ENCODE measurements around the gene IRX4. TPM values are rescaled to one million over a fixed set of nuclear protein-coding genes. Genes with fewer than 3 reads are reported as not detected.

The IRX4 gene
- total and polyA plus RNA-seq, 2 experiments from 2014 or later = not detected

DNA sequence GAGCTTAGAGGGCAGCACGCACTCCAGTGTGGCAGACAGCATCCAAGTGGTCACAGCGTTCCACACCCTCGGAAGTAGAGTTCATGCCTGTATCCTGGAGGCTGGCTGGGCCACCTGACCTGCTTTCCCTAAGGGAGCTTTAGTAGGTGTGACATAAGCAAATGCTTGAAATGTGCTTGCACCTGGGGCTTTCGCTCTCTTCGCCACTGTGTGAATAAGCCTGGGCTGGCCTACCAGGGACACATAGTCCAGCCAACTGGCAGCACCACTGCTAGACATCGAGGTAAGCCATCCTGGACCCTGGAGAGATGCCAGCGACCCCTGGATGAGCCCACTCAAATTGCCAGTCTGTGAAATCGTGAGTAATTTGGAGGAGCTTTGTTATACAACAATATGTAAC is 24.9 kb upstream of the IRX4 start:
- no peak for DNase-seq
- Histone ChIP-seq H2AFZ (no peak overlapping the region), H3K27me3 (replicated peaks; ENCODE audit: insufficient read depth) (no peaks in the 10 kb centered on the region), H3K9ac (no peak overlapping the region), H3K4me3 (no peak overlapping the region), H3K36me3 (ENCODE audit: low read depth) (no peaks in the 10 kb centered on the region), H4K20me1 (ENCODE audit: insufficient read depth) (no peaks in the 10 kb centered on the region), H3K9me2 (ENCODE audit: insufficient read depth) (no peaks in the 10 kb centered on the region), H3K9me3 (ENCODE audit: low read depth) (no peaks in the 10 kb centered on the region), H3K79me2 (ENCODE audit: insufficient read depth) (no peaks in the 10 kb centered on the region), H3F3A (ENCODE audit: insufficient read depth) (no peaks in the 10 kb centered on the region), H3K4me1 (ENCODE audit: insufficient read depth) (no peaks in the 10 kb centered on the region), H3K27ac (no peak overlapping the region), H3K4me2 (ENCODE audit: unreplicated experiment) (no peak overlapping the region)
- WGBS, 2 experiments (ENCODE audit: low coverage in 1 of 2, low lambda C conversion rate in 2 of 2, missing lambda C conversion rate in 2 of 2) = 26 to 27% methylated on average over 8 of the region's 8 CpGs
- no peak for TF ChIP-seq EZH2 (IDR thresholded peaks at IDR 0.05; ENCODE audit: insufficient read depth, poor library complexity, severe bottlenecking)
- TF ChIP-seq EZH2phosphoT487 (IDR thresholded peaks at IDR 0.05; ENCODE audit: insufficient read depth, low read depth) = no peak
- in situ Hi-C loops (cut with MboI) = no loop called here

DNA sequence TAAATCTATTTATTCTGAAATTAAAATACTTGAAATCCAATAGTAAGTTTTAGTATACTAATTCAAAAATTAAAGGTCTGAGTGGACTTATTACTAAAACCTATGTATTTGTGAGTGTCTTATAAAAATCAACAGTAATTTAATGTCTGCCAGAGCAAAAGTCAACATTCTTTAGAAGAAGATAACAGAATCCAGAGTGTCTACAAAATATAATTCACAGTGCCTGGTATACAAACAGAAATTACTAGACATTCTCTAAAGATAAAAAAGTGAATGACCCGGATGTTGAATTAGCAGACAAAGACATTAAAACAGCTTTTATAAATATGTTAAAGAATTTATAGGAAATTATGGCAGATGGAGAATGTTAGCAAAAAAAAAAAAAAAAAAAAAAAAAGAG is 22.4 kb upstream of the IRX4 start:
- H3K9ac ChIP-seq = no peak overlapping the region
- no peak overlapping the region for H2AFZ ChIP-seq
- in situ Hi-C loops (cut with MboI) = no loop called here
- 31 to 52% methylated on average over 1 of the region's 1 CpG for WGBS, 2 experiments (ENCODE audit: low coverage in 1 of 2, low lambda C conversion rate in 2 of 2, missing lambda C conversion rate in 2 of 2)
- H3K27me3 ChIP-seq (replicated peaks; ENCODE audit: insufficient read depth) = 0 out of 2 replicates have a peak, but pooled peaks cover 2% of the 10 kb centered on the region
- H3K36me3 ChIP-seq (ENCODE audit: low read depth) = no peaks in the 10 kb centered on the region
- no peaks in the 10 kb centered on the region for H3K9me3 ChIP-seq (ENCODE audit: low read depth)
- no peak for TF ChIP-seq EZH2 (IDR thresholded peaks at IDR 0.05; ENCODE audit: insufficient read depth, poor library complexity, severe bottlenecking)
- TF ChIP-seq EZH2phosphoT487 (IDR thresholded peaks at IDR 0.05; ENCODE audit: insufficient read depth, low read depth) = no peak
- no peaks in the 10 kb centered on the region for H3K4me1 ChIP-seq (ENCODE audit: insufficient read depth)
- no peaks in the 10 kb centered on the region for H3K79me2 ChIP-seq (ENCODE audit: insufficient read depth)
- no peak overlapping the region for H3K4me2 ChIP-seq (ENCODE audit: unreplicated experiment)
- H3K27ac ChIP-seq = no peak overlapping the region
- H3K9me2 ChIP-seq (ENCODE audit: insufficient read depth) = no peaks in the 10 kb centered on the region
- no peaks in the 10 kb centered on the region for H3F3A ChIP-seq (ENCODE audit: insufficient read depth)
- H3K4me3 ChIP-seq = no peak overlapping the region
- H4K20me1 ChIP-seq (ENCODE audit: insufficient read depth) = no peaks in the 10 kb centered on the region
- DNase-seq = no peak

DNA sequence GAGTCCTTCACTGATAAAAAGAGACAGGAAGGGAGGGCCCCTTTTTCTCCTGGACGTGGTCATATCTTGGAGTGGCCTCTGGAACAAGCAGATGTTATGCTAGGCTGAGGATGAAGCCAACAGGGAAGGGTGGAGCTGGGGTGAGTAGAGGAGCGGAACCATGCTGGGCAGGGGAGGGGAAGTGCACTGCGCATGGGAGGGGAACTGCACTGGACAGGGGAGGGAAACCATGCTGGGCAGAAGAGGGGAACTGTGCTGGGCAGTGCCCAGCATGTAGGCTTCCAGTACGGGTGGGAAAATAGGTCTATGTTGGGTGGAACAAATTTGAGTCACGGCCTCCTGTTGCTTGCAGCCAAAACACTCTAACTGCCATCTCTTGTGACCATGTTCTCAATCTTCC is 19.3 kb upstream of the IRX4 start:
- Histone ChIP-seq H3K36me3 (ENCODE audit: low read depth) (no peaks in the 10 kb centered on the region), H3K4me1 (ENCODE audit: insufficient read depth) (no peaks in the 10 kb centered on the region), H3F3A (ENCODE audit: insufficient read depth) (no peaks in the 10 kb centered on the region), H2AFZ (no peak overlapping the region), H3K9ac (no peak overlapping the region), H3K9me3 (ENCODE audit: low read depth) (no peaks in the 10 kb centered on the region), H3K27me3 (replicated peaks; ENCODE audit: insufficient read depth) (0 out of 2 replicates have a peak, but pooled peaks cover 9% of the 10 kb centered on the region), H3K27ac (no peak overlapping the region), H3K9me2 (ENCODE audit: insufficient read depth) (no peaks in the 10 kb centered on the region), H4K20me1 (ENCODE audit: insufficient read depth) (no peaks in the 10 kb centered on the region), H3K79me2 (ENCODE audit: insufficient read depth) (no peaks in the 10 kb centered on the region), H3K4me3 (no peak overlapping the region), H3K4me2 (ENCODE audit: unreplicated experiment) (no peak overlapping the region)
- 2 to 4% methylated on average over 5 of the region's 5 CpGs for WGBS, 2 experiments (ENCODE audit: low coverage in 1 of 2, low lambda C conversion rate in 2 of 2, missing lambda C conversion rate in 2 of 2)
- DNase-seq = no peak
- in situ Hi-C loops (cut with MboI) = no loop called here
- TF ChIP-seq EZH2phosphoT487 (IDR thresholded peaks at IDR 0.05; ENCODE audit: insufficient read depth, low read depth) (no peak), EZH2 (IDR thresholded peaks at IDR 0.05; ENCODE audit: insufficient read depth, poor library complexity, severe bottlenecking) (no peak)

DNA sequence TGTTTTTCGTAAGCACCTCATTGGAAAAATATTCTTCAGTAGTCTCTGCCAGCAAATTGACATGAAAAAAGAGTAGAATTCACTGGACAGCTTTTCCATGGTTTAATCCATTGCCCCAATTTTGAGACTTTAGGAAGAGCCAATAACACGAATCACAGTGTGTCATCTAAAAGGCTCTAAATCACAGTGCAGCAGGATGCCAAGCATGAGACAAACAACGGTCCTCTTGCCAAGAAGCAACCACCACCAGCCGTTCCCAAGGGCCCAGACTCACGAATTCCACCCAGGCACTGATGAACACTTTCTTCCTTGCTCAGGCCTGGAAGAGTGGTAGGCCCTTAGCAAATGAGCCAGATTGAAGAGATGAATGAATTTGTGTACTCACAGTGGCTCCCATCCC is 18.3 kb upstream of the IRX4 start:
- Histone ChIP-seq H3K36me3 (ENCODE audit: low read depth) (no peaks in the 10 kb centered on the region), H3K4me1 (ENCODE audit: insufficient read depth) (no peaks in the 10 kb centered on the region), H3K9me3 (ENCODE audit: low read depth) (no peaks in the 10 kb centered on the region), H3K9ac (no peak overlapping the region), H3K79me2 (ENCODE audit: insufficient read depth) (no peaks in the 10 kb centered on the region), H3K4me3 (no peak overlapping the region), H3K27ac (no peak overlapping the region), H2AFZ (no peak overlapping the region), H3K27me3 (replicated peaks; ENCODE audit: insufficient read depth) (0 out of 2 replicates have a peak, but pooled peaks cover 9% of the 10 kb centered on the region), H3K9me2 (ENCODE audit: insufficient read depth) (no peaks in the 10 kb centered on the region), H4K20me1 (ENCODE audit: insufficient read depth) (no peaks in the 10 kb centered on the region), H3K4me2 (ENCODE audit: unreplicated experiment) (no peak overlapping the region), H3F3A (ENCODE audit: insufficient read depth) (no peaks in the 10 kb centered on the region)
- in situ Hi-C loops (cut with MboI) = no loop called here
- no peak for TF ChIP-seq EZH2phosphoT487 (IDR thresholded peaks at IDR 0.05; ENCODE audit: insufficient read depth, low read depth)
- no peak for TF ChIP-seq EZH2 (IDR thresholded peaks at IDR 0.05; ENCODE audit: insufficient read depth, poor library complexity, severe bottlenecking)
- 1 to 3% methylated on average over 5 of the region's 5 CpGs for WGBS, 2 experiments (ENCODE audit: low coverage in 1 of 2, low lambda C conversion rate in 2 of 2, missing lambda C conversion rate in 2 of 2)
- peak; percentile 45 for DNase-seq

DNA sequence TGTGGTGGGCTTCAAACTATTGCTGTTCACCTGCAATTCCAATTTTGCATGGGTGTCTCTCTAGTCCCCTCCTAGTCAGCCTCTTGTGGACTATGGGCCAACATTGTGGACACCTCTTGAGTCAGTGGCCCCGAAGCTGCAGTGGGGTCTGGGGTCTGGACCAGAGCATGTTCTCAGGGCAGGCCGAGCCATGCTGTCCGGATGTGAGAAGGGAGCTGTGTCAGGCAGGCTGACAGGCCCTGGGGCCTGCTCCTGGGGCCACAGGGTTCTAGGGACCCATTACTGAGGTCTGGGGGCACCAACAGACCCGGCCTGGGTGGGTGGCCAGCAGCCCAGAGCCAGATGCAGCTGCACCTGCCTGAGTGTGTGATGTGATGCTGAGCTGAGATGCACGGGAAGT is 16.5 kb upstream of the IRX4 start:
- 39 to 45% methylated on average over 5 of the region's 5 CpGs for WGBS, 2 experiments (ENCODE audit: low coverage in 1 of 2, low lambda C conversion rate in 2 of 2, missing lambda C conversion rate in 2 of 2)
- no peaks in the 10 kb centered on the region for H3K9me2 ChIP-seq (ENCODE audit: insufficient read depth)
- H3F3A ChIP-seq (ENCODE audit: insufficient read depth) = no peaks in the 10 kb centered on the region
- no peaks in the 10 kb centered on the region for H3K9me3 ChIP-seq (ENCODE audit: low read depth)
- H3K4me3 ChIP-seq = no peak overlapping the region
- in situ Hi-C loops (cut with MboI) = no loop called here
- no peaks in the 10 kb centered on the region for H3K36me3 ChIP-seq (ENCODE audit: low read depth)
- no peak overlapping the region for H3K27ac ChIP-seq
- DNase-seq = no peak
- H3K9ac ChIP-seq = no peak overlapping the region
- H2AFZ ChIP-seq = no peak overlapping the region
- no peaks in the 10 kb centered on the region for H3K4me1 ChIP-seq (ENCODE audit: insufficient read depth)
- no peak overlapping the region for H3K4me2 ChIP-seq (ENCODE audit: unreplicated experiment)
- H4K20me1 ChIP-seq (ENCODE audit: insufficient read depth) = no peaks in the 10 kb centered on the region
- no peak for TF ChIP-seq EZH2 (IDR thresholded peaks at IDR 0.05; ENCODE audit: insufficient read depth, poor library complexity, severe bottlenecking)
- no peak for TF ChIP-seq EZH2phosphoT487 (IDR thresholded peaks at IDR 0.05; ENCODE audit: insufficient read depth, low read depth)
- H3K79me2 ChIP-seq (ENCODE audit: insufficient read depth) = no peaks in the 10 kb centered on the region
- H3K27me3 ChIP-seq (replicated peaks; ENCODE audit: insufficient read depth) = 0 out of 2 replicates have a peak, but pooled peaks cover 9% of the 10 kb centered on the region

Measured in GM23248 (cell line).